ENCODE results near the gene FAM107B. TPM values are rescaled to one million over a fixed set of nuclear protein-coding genes. Genes with fewer than 3 reads are reported as not detected.

FAM107B gene
- total RNA-seq, 4 donors from 2014 or later = 7.3 to 15.6 (median 13.3) TPM

DNA sequence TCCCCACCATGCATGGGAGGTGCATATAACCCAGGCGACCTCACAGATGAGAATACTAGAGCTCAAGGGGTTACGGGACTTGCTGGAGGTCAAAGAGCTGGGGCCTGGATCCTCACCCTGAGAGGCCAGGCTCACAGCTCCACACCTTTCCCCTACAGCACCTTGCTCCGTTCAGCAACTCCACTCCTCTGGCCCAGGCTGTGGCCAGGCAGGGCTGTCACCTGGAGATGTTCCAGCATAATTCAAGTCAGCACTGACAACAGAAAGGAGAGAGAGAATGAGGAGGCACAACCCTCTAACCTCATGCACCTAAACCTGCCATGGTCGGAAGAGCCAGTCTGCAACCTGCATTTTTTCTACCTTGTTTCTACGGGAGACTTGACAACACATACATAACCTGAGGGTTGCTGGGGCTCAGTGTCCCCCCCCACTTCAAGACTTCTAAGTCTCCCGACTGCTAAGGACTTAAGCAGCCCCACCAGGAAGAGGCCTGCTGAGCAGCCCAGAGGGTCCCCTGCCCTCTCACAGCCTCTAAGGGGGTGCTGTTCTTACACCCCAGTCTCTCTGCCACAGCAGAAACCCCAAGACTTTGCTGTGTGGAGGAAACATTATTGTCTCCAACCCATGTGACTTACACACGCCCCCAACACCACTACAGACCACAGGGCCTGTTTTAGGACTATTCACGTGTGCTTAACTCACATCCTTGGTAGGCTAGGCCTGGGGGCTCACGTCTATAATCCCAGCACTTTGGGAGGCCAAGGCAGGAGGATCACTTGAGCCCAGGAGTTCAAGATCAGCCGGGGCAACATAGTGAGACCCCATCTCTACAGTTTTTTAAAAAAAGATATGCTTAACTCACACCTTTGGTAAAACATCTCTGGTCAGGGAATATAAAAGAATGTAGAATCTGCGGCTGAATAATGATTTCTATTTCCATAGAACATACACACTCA is 175.6 kb downstream of the FAM107B start:
- Histone ChIP-seq H3K36me3 (peaks cover 0 to 10% of the 10 kb centered on the region in 2 donors), H3K4me1 (peaks cover 0 to 22% (median 0%) of the 10 kb centered on the region in 3 donors), H3K27me3 (no peaks in the 10 kb centered on the region), H3K9me3 (no peaks in the 10 kb centered on the region), H3K4me3 (no peak overlapping the region), H3K27ac (no peak overlapping the region)
- ATAC-seq = no peak
- TF ChIP-seq, protein P1, sequence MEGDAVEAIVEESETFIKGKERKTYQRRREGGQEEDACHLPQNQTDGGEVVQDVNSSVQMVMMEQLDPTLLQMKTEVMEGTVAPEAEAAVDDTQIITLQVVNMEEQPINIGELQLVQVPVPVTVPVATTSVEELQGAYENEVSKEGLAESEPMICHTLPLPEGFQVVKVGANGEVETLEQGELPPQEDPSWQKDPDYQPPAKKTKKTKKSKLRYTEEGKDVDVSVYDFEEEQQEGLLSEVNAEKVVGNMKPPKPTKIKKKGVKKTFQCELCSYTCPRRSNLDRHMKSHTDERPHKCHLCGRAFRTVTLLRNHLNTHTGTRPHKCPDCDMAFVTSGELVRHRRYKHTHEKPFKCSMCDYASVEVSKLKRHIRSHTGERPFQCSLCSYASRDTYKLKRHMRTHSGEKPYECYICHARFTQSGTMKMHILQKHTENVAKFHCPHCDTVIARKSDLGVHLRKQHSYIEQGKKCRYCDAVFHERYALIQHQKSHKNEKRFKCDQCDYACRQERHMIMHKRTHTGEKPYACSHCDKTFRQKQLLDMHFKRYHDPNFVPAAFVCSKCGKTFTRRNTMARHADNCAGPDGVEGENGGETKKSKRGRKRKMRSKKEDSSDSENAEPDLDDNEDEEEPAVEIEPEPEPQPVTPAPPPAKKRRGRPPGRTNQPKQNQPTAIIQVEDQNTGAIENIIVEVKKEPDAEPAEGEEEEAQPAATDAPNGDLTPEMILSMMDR (IDR thresholded peaks at IDR 0.05) = no peak
- TF ChIP-seq POLR2AphosphoS5 (IDR thresholded peaks at IDR 0.05) (no peak), EP300 (IDR thresholded peaks at IDR 0.05) (no peak), POLR2A (IDR thresholded peaks at IDR 0.05) (no peak)
- 84 to 90% methylated on average over 4 to 8 of the region's 11 CpGs for WGBS, 2 donors (ENCODE audit: low coverage in 1 of 2)

DNA sequence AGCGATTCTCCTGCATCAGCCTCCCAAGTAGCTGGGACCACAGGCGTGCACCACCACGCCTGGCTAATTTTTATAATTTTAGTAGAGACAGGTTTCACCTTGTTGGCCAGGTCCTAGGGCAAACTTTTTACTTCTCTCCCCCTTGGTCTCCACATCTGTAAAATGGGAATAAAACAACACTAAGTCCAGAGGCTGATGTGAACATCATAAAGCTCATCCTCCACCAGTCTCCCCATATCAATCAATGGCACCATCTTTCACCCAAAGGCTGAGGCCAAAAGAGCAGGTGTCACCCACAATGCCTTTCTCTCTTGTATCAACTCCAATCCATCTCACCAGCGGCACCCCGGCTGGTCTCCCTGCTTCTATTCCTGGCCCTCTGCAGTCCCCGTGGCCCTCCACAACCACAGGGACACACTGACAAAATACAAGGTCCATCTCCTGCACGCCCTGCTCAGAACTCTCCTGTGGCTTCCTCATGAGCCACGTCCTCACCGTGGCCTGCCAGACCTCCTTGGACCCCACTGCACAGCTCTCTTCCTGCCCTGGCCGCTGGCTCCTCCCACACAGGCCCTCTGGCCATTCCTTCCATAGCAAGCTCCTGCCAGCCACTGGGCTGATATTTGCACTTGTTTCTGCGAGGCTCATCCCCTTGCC is 179.0 kb downstream of the FAM107B start:
- Histone ChIP-seq H3K4me1 (no peaks in the 10 kb centered on the region), H3K36me3 (peaks cover 0 to 10% of the 10 kb centered on the region in 2 donors), H3K27me3 (no peaks in the 10 kb centered on the region), H3K27ac (no peak overlapping the region), H3K9me3 (no peaks in the 10 kb centered on the region), H3K4me3 (no peak overlapping the region)
- 94 to 97% methylated on average over 9 to 10 of the region's 11 CpGs for WGBS, 2 donors (ENCODE audit: low coverage in 1 of 2)
- no peak for ATAC-seq
- no peak for TF ChIP-seq EP300 (IDR thresholded peaks at IDR 0.05)
- TF ChIP-seq, protein P1 (IDR thresholded peaks at IDR 0.05) = no peak
- no peak for TF ChIP-seq POLR2AphosphoS5 (IDR thresholded peaks at IDR 0.05)
- TF ChIP-seq POLR2A (IDR thresholded peaks at IDR 0.05) = no peak

DNA sequence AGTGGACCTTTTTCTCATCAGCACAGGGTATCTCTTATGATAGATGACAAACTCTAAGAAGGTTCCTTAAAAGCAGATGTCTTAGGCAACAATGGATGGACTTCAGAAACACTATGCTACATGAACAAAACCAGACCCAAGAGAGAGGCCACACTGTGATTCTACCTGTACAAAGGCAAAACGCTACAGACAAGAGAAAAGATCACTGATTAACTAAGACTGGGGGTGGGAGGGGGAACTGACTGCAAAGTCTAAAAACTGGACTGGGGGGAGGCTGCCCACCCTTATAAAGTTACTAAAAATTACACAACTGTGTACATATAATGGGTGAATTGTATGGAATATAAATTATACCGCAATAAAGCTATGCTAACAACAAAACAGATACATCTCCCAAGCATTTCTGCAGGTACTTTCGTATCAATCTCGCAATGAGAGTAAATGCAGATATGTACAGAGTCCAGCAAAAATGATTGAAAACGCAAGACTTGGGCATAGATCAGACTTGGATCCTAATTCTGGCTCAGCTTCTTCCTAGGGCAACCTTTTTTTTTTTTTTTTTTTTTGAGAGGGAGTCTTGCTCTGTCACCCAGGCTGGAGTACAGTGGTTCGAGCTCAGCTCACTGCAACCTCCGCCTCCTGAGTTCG is 179.7 kb downstream of the FAM107B start:
- TF ChIP-seq POLR2AphosphoS5 (IDR thresholded peaks at IDR 0.05) = no peak
- no peak for TF ChIP-seq POLR2A (IDR thresholded peaks at IDR 0.05)
- TF ChIP-seq EP300 (IDR thresholded peaks at IDR 0.05) = no peak
- TF ChIP-seq, protein P1 (IDR thresholded peaks at IDR 0.05) = no peak
- Histone ChIP-seq H3K9me3 (no peaks in the 10 kb centered on the region), H3K36me3 (peaks cover 0 to 10% of the 10 kb centered on the region in 2 donors), H3K27me3 (no peaks in the 10 kb centered on the region), H3K4me3 (no peak overlapping the region), H3K4me1 (no peaks in the 10 kb centered on the region), H3K27ac (no peak overlapping the region)
- ATAC-seq = no peak
- WGBS, 2 donors (ENCODE audit: low coverage in 1 of 2) = 96 to 97% methylated on average over 5 of the region's 8 CpGs

DNA sequence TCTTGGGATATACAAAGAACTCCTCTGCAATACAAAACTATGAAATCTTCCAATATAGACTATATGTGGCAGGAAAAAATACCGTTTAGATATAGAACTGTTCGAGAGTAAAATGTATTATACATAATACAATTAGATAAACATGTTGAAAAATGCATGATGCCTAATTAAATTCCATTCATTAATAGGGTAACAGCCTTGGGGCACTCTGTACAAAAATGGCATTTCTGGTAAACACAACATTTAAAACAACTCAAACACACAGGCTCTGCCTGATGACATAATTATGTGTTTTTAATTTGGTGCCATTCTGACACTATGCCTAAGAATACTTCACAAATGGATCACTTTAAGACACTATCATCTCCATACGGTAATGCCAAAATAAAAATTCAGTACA is 180.9 kb downstream of the FAM107B start:
- Histone ChIP-seq H3K4me3 (no peak overlapping the region), H3K9me3 (no peaks in the 10 kb centered on the region), H3K36me3 (peaks cover 0 to 9% of the 10 kb centered on the region in 2 donors), H3K27ac (no peak overlapping the region), H3K4me1 (no peaks in the 10 kb centered on the region), H3K27me3 (no peaks in the 10 kb centered on the region)
- WGBS, 2 donors (ENCODE audit: low coverage in 1 of 2) = 65 to 90% methylated on average over 3 of the region's 3 CpGs
- no peak for ATAC-seq
- TF ChIP-seq POLR2AphosphoS5 (IDR thresholded peaks at IDR 0.05) (no peak), EP300 (IDR thresholded peaks at IDR 0.05) (no peak), POLR2A (IDR thresholded peaks at IDR 0.05) (no peak)
- TF ChIP-seq, protein P1 (IDR thresholded peaks at IDR 0.05) = no peak

Data from gastroesophageal sphincter (tissue), 4 donors.